Coronary artery (tissue), 2 donors: ENCODE measurements around the gene ANKRD27.
"Not testable (repeated sequence)": the region's sequence is repeated elsewhere in the genome, so short reads cannot be mapped to it uniquely, and the experiment has no call there.

ENCODE experiments used
- DNase-seq: peaks from one replicate; pipeline ENCODE4 v3.0.0-alpha.2; 2017; ENCODE audit warnings: low spot score
- H3K27ac ChIP-seq, 2 donors: fragments of 200-600 bp; sonication (generic); one replicate each; pipeline ENCODE4 v1.5.1; 2016 to 2019
- H3K4me3 ChIP-seq: fragments of 200-600 bp; sonication (generic); 2 replicates; pipeline ENCODE4 v1.5.1; 2016; ENCODE audit warnings: mild to moderate bottlenecking, moderate library complexity
- TF ChIP-seq, protein P1 (sequence below): fragments of 200-600 bp; sonication (generic); IDR thresholded peaks from one replicate; pipeline ENCODE4 v1.5.1; 2019; ENCODE audit warnings: antibody characterized with exemption

Gene ANKRD27

DNA sequence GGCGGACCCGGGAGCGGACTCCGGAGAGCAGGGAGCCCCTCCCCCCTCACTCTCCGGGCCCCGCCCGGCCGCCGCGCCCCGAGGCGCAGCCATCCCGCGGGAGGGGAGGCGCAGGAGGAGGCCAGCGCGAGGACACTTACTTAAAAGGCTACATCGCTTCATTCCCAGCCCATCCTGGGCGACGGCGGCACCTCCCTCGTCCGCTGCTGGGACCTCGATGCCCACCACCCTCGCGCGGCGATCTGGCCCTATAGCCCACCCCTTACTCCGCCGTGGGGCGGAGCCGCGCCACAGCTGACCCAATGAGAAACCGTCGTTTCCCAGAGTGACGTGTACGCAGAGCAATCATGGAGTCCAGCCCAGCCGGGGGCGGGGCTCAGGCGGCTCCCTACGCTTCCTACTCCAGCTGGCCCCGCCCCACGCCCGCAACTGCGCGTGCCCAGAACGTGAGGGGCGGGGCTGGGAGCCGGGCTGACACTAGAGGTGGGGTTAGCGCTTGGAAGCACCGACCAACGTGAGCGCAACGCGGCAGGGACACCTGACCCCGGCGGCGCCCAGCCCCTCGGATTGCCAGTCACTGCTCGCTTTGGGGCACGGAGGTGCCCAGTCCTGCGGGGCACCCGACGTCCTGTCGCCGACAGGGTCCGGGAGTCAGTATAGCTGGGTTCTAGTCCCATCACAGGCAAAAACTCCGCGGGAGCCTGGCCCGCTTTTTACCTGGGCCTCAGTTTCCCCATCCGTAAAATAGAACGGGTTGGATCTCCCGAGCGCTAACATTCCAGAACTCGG is at the start of gene ANKRD27:
TSS of gene ANKRD27 (minus strand) at position 250 of the 789 bp plus-strand sequence. CDS start 16,165 bp downstream, outside the sequence.
- peak within 1 kb of the TSS; percentile 64 to 97 for H3K27ac ChIP-seq
- DNase-seq: peak; percentile 99
- TF ChIP-seq, protein P1, sequence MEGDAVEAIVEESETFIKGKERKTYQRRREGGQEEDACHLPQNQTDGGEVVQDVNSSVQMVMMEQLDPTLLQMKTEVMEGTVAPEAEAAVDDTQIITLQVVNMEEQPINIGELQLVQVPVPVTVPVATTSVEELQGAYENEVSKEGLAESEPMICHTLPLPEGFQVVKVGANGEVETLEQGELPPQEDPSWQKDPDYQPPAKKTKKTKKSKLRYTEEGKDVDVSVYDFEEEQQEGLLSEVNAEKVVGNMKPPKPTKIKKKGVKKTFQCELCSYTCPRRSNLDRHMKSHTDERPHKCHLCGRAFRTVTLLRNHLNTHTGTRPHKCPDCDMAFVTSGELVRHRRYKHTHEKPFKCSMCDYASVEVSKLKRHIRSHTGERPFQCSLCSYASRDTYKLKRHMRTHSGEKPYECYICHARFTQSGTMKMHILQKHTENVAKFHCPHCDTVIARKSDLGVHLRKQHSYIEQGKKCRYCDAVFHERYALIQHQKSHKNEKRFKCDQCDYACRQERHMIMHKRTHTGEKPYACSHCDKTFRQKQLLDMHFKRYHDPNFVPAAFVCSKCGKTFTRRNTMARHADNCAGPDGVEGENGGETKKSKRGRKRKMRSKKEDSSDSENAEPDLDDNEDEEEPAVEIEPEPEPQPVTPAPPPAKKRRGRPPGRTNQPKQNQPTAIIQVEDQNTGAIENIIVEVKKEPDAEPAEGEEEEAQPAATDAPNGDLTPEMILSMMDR: no peak

DNA sequence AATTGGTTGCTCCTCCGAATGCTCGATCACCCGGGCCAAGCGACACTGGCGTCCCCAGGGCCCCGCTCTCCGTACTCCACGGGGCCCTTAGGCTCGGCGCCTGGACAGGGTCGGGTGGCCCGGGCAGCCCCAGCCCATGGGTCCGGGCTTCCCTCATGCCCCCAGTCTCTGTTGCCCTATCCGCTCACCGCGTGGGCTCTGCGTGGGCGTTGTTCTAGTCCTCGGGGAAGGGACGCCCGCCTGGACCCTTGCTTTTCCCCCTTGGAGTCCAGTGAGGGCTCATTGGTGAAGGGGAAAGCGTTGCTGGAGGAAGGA is 45.9 kb upstream of the ANKRD27 start:
- no peak for DNase-seq
- TF ChIP-seq, protein P1: no peak
- Histone ChIP-seq H3K27ac (no peak overlapping the region), H3K4me3 (no peak overlapping the region)

More for the DNA sequence above, at the start of gene ANKRD27:
- H3K4me3 ChIP-seq: peak within 1 kb of the TSS; percentile 100

DNA sequence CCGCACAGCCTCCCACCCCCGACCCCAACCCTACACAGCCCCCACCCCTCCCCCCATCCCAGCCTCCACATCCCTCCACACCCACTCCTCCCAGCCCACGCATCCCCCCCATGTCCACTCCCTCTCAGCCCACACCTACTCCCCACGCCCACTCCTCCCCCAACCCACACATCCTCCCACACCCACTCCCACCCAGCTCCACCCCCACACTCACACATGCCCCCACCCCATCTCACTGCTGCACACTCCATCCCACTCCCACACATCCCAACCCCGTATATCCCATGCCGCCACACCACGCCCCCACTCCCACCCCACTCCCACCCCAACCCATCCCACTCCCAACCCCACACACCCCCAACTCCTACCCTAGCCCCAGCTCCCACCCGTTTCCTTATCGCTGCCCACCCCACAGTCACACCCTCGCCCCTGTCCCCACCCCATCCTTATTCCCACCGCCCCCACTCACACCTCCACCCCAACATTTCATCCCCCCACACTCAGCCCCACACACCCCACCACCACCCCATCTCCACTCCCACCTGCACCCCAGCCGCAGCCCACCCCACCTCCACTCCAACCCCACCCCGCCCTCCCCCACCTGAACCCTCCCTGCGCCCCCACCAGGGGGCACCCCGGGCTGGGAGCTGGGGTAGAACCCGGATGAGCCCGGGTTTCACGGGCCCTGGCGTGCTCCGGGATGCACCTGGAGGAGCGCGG is 45.4 kb upstream of the ANKRD27 start:
- TF ChIP-seq, protein P1: no peak
- H3K27ac ChIP-seq: no peak overlapping the region
- H3K4me3 ChIP-seq: no peak overlapping the region
- DNase-seq: no peak

DNA sequence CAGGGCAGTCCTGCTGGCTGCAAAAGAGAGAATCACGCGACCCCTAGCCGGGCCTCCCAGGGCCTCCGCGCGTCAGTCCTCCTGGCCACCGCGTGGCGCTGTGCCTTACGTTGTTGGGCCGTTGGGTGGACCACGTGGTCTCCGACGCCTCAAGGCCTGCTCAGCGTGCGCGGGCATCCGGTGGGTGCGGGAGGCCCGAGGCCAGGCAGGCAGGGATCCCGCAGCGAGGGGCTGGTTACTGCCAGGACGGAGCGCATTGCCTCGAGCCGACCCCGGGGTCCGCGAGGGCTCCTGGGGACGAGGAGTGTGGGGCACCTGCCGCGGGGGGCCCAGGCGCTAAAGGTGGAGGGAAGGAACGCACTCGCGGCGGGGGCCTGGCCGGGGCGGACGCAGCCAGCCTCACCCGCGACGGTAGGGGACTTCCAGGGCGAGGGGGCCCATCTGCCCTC is 44.7 kb upstream of the ANKRD27 start, which contains the start of gene TDRD12:
TSS of gene TDRD12 (plus strand) at position 157 of the 449 bp plus-strand sequence. CDS start 306 bp downstream, outside the sequence.
- Histone ChIP-seq H3K27ac (no peak within 1 kb of the TSS), H3K4me3 (no peak within 1 kb of the TSS)
- TF ChIP-seq, protein P1: no peak
- no peak for DNase-seq

DNA sequence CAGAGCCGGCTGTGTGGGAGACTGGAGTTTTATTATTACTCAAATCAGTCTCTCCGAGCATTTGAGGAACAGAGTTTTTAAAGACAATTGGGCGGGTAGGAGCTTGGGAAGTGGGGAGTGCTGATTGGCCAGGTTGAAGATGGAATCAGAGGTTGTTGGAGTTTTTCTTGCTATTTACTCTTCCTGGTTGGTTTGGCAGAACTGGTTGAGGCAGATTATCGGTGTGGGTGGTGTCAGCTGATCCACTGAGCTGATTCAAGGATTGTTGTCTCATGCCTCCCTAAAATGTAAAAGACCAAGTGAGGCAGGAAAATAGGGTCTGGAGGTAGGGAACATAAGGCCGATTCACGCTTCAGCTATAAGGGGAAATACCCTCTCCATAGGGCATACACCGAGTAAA is 43.3 kb upstream of the ANKRD27 start:
- no peak for DNase-seq
- H3K27ac ChIP-seq: no peak overlapping the region
- no peak overlapping the region for H3K4me3 ChIP-seq
- TF ChIP-seq, protein P1: no peak

DNA sequence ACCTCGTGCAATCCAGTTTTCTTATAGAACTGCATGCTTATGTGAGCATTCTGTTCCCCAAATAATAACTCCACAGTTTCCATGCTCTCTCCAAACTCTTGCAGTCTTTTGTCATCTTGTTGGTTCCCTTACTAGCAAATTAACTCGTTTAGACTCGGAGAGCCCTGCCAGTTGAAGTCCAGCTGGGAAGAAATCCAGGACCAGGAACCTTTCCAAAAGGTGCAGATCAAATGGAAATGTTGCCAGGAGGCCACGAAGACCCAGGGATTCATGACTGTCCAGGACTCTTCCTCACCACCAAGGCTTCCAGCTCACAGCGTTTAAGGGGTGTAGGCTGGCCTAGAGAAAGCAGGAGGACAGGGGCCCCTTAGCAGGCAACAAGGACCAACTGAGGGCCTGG is 42.5 kb upstream of the ANKRD27 start:
- TF ChIP-seq, protein P1: no peak
- H3K4me3 ChIP-seq: no peak overlapping the region
- DNase-seq: no peak
- H3K27ac ChIP-seq: no peak overlapping the region

DNA sequence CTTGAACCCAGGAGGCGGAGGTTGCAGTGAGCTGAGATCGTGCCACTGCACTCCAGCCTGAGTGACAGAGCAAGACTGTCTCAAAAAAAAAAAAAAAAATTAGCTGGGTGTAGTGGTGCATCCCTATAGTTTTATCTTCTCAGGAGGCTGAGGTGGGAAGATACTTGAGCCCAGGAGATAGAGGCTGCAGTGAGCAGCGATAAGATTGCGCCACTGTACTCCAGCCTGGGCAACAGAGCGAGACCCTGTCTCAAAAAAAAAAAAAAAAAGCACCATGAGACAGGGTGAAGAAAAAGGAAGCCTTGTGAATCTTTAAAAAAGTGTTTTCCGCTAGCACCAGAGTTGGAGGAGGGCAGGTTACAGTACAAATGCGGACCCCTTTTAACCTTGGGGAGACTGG is 41.2 kb upstream of the ANKRD27 start:
- not testable (repeated sequence) for H3K27ac ChIP-seq, H3K4me3 ChIP-seq, DNase-seq
